Measurements from ENCODE around the gene CENPH.

The CENPH gene

GRCh38 chr5:69209602-69210001 is 20.2 kb downstream of the CENPH start:
- H3K27me3 ChIP-seq (ENCODE audit: insufficient read depth, poor library complexity, severe bottlenecking): no peaks in the 10 kb centered on the region
- no peak overlapping the region for H3K27ac ChIP-seq (replicated peaks)
- DNase-seq (ENCODE audit: low read depth in 1 of 2, low spot score in 1 of 2): no peak
- no peak overlapping the region for H3K4me3 ChIP-seq (replicated peaks; ENCODE audit: insufficient read depth, low read length)
- TF ChIP-seq GABPA (IDR thresholded peaks at IDR 0.05; ENCODE audit: low read depth) (no peak), SPI1 (IDR thresholded peaks at IDR 0.05; ENCODE audit: borderline replicate concordance, low read depth) (no peak), REST (IDR thresholded peaks at IDR 0.05; ENCODE audit: insufficient replicate concordance, low read depth) (no peak), CTCF (IDR thresholded peaks at IDR 0.05; ENCODE audit: insufficient read depth, low read length) (no peak), POLR2AphosphoS5 (IDR thresholded peaks at IDR 0.05; ENCODE audit: low read depth) (no peak)

GRCh38 chr5:69211200-69211599 is 21.8 kb downstream of the CENPH start:
- no peak overlapping the region for H3K4me3 ChIP-seq (replicated peaks; ENCODE audit: insufficient read depth, low read length)
- TF ChIP-seq CTCF (IDR thresholded peaks at IDR 0.05; ENCODE audit: insufficient read depth, low read length) (no peak), POLR2AphosphoS5 (IDR thresholded peaks at IDR 0.05; ENCODE audit: low read depth) (no peak), REST (IDR thresholded peaks at IDR 0.05; ENCODE audit: insufficient replicate concordance, low read depth) (no peak), GABPA (IDR thresholded peaks at IDR 0.05; ENCODE audit: low read depth) (no peak), SPI1 (IDR thresholded peaks at IDR 0.05; ENCODE audit: borderline replicate concordance, low read depth) (no peak)
- no peak for DNase-seq (ENCODE audit: low read depth in 1 of 2, low spot score in 1 of 2)
- H3K27me3 ChIP-seq (ENCODE audit: insufficient read depth, poor library complexity, severe bottlenecking): no peaks in the 10 kb centered on the region
- no peak overlapping the region for H3K27ac ChIP-seq (replicated peaks)

GRCh38 chr5:69212022-69212421 is 22.6 kb downstream of the CENPH start:
- Histone ChIP-seq H3K4me3 (replicated peaks; ENCODE audit: insufficient read depth, low read length) (no peak overlapping the region), H3K27me3 (ENCODE audit: insufficient read depth, poor library complexity, severe bottlenecking) (no peaks in the 10 kb centered on the region), H3K27ac (replicated peaks) (no peak overlapping the region)
- no peak for TF ChIP-seq SPI1 (IDR thresholded peaks at IDR 0.05; ENCODE audit: borderline replicate concordance, low read depth)
- TF ChIP-seq CTCF (IDR thresholded peaks at IDR 0.05; ENCODE audit: insufficient read depth, low read length): no peak
- TF ChIP-seq POLR2AphosphoS5 (IDR thresholded peaks at IDR 0.05; ENCODE audit: low read depth): no peak
- TF ChIP-seq GABPA (IDR thresholded peaks at IDR 0.05; ENCODE audit: low read depth): no peak
- TF ChIP-seq REST (IDR thresholded peaks at IDR 0.05; ENCODE audit: insufficient replicate concordance, low read depth): no peak
- no peak for DNase-seq (ENCODE audit: low read depth in 1 of 2, low spot score in 1 of 2)
